Fibroblast of lung (primary cell): ENCODE data around the gene AKIP1. TPM values are rescaled to one million over a fixed set of nuclear protein-coding genes. Genes with fewer than 3 reads are reported as not detected.

Experiments
- DNase-seq, 2 donors: peaks; one replicate each; pipeline versions ENCODE4 v3.0.0 to v3.0.0-alpha.2; 2010; ENCODE audit warnings: low read depth in 2 of 2
- H2AFZ ChIP-seq: 2 replicates; pipeline ENCODE4 v1.5.1; 2012; ENCODE audit warnings: low read length, control low read depth, inconsistent platforms
- H3K27ac ChIP-seq: 2 replicates; pipeline ENCODE4 v1.5.1; 2011; ENCODE audit warnings: low read length, control low read depth; ENCODE audit not compliant: insufficient read depth
- H3K27me3 ChIP-seq: 2 replicates; pipeline ENCODE4 v1.5.1; 2011; ENCODE audit warnings: mild to moderate bottlenecking, low read length; ENCODE audit not compliant: control insufficient read depth, insufficient read depth
- H3K36me3 ChIP-seq: 2 replicates; pipeline ENCODE4 v1.5.1; 2011; ENCODE audit warnings: low read length; ENCODE audit not compliant: control insufficient read depth, insufficient read depth
- H3K4me1 ChIP-seq: 2 replicates; pipeline ENCODE4 v1.5.1; 2011; ENCODE audit warnings: low read length; ENCODE audit not compliant: control insufficient read depth, insufficient read depth; ENCODE audit errors: extremely low read depth
- H3K4me2 ChIP-seq: 2 replicates; pipeline ENCODE4 v1.5.1; 2011; ENCODE audit warnings: low read length, control low read depth; ENCODE audit not compliant: insufficient read depth; ENCODE audit errors: extremely low read depth
- H3K4me3 ChIP-seq, 4 experiments: fragments of 200-600 bp in 1 of 4; sonication (generic) in 1 of 4; replicated peaks in 1 of 4; 2 replicates each; pipeline ENCODE4 v1.5.1; 2011 to 2016; ENCODE audit warnings: low read length in 4 of 4, low read depth in 3 of 4, mild to moderate bottlenecking in 3 of 4, control low read depth in 2 of 4, inconsistent platforms in 1 of 4, mixed read lengths in 1 of 4; ENCODE audit not compliant: insufficient read depth in 1 of 4; ENCODE audit errors: control extremely low read depth in 1 of 4
- H3K79me2 ChIP-seq: 2 replicates; pipeline ENCODE4 v1.5.1; 2012; ENCODE audit warnings: mild to moderate bottlenecking, low read length, inconsistent platforms; ENCODE audit not compliant: control insufficient read depth, insufficient read depth
- H3K9ac ChIP-seq: 2 replicates; pipeline ENCODE4 v1.5.1; 2011; ENCODE audit warnings: mild to moderate bottlenecking, low read length, control low read depth; ENCODE audit not compliant: insufficient read depth
- H3K9me3 ChIP-seq: 2 replicates; pipeline ENCODE4 v1.5.1; 2012; ENCODE audit warnings: low read depth, low read length; ENCODE audit not compliant: control insufficient read depth, insufficient read depth
- H4K20me1 ChIP-seq: 2 replicates; pipeline ENCODE4 v1.5.1; 2011; ENCODE audit warnings: low read length; ENCODE audit not compliant: control insufficient read depth, insufficient read depth; ENCODE audit errors: extremely low read depth
- EZH2 ChIP-seq: IDR thresholded peaks from 2 replicates; pipeline ENCODE4 v1.5.1; 2012; ENCODE audit warnings: low read length, control low read depth, mild to moderate bottlenecking; ENCODE audit errors: missing control alignments
- polyA plus RNA-seq, 2 donors: library from polyadenylated mRNA; depleted of rRNA in 1 of 2; stranded (reverse) in 1 of 2; unstranded in 1 of 2; fragments of >200 nt; gene quantifications; 2 replicates each; pipeline ENCODE4 v1.2.1, GENCODE V29; 2011 to 2012; ENCODE audit warnings: missing spikeins in 1 of 2
- total RNA-seq: library from RNA; depleted of rRNA; stranded (reverse); fragments of >200 nt; gene quantifications from 2 replicates; pipeline ENCODE4 v1.2.1, GENCODE V29; 2014
- TF ChIP-seq, protein P1 (sequence below), 2 donors: IDR thresholded peaks in 1 of 2; conservative IDR thresholded peaks in 1 of 2; 1 replicate in 1 of 2; 2 replicates in 1 of 2; pipeline ENCODE4 v1.5.1; 2011 to 2012; ENCODE audit warnings: low read length in 2 of 2, control low read depth in 1 of 2, inconsistent platforms in 1 of 2, low read depth in 1 of 2, mild to moderate bottlenecking in 1 of 2

AKIP1 gene
- total and polyA plus RNA-seq, 2 donors (not counting 1 experiment from before 2014, with no cell fraction given): 50.8 to 63.7 TPM

DNA sequence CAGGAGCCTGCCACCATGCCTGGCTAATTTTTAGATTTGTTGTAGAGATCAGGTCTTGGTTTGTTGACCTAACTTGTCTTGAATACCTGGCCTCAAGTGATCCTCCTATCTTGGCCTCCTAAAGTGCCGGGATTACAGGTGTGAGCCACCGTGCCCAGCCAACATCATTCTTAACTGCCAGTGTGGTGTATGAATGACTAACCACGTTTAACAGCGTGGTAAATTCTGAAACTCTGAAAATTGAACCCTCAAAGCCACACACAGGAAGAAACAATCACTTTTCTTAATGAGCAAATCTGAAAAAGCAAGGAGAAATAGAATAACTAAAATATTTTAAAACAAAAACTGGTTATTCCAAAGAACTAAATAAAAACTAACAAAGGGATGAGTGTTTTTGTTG, 45.9 kb downstream of the AKIP1 start:
- H3K27me3 ChIP-seq: no peaks in the 10 kb centered on the region
- no peak overlapping the region for H3K27ac ChIP-seq
- no peak overlapping the region for H3K4me3 ChIP-seq
- no peaks in the 10 kb centered on the region for H3K36me3 ChIP-seq
- no peak overlapping the region for H3K4me2 ChIP-seq
- H3K9me3 ChIP-seq: no peaks in the 10 kb centered on the region
- DNase-seq: no peak
- H3K79me2 ChIP-seq: peaks cover 19% of the 10 kb centered on the region
- TF ChIP-seq, protein P1, sequence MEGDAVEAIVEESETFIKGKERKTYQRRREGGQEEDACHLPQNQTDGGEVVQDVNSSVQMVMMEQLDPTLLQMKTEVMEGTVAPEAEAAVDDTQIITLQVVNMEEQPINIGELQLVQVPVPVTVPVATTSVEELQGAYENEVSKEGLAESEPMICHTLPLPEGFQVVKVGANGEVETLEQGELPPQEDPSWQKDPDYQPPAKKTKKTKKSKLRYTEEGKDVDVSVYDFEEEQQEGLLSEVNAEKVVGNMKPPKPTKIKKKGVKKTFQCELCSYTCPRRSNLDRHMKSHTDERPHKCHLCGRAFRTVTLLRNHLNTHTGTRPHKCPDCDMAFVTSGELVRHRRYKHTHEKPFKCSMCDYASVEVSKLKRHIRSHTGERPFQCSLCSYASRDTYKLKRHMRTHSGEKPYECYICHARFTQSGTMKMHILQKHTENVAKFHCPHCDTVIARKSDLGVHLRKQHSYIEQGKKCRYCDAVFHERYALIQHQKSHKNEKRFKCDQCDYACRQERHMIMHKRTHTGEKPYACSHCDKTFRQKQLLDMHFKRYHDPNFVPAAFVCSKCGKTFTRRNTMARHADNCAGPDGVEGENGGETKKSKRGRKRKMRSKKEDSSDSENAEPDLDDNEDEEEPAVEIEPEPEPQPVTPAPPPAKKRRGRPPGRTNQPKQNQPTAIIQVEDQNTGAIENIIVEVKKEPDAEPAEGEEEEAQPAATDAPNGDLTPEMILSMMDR (conservative IDR thresholded peaks at IDR 0.05 in 1 of 2, IDR thresholded peaks at IDR 0.05 in 1 of 2; ENCODE audit: low read depth in 1 of 2, low read length in 2 of 2): no peak
- TF ChIP-seq EZH2: no peak
- H2AFZ ChIP-seq: no peak overlapping the region
- peaks cover 3% of the 10 kb centered on the region for H3K4me1 ChIP-seq
- no peaks in the 10 kb centered on the region for H4K20me1 ChIP-seq
- no peak overlapping the region for H3K9ac ChIP-seq

DNA sequence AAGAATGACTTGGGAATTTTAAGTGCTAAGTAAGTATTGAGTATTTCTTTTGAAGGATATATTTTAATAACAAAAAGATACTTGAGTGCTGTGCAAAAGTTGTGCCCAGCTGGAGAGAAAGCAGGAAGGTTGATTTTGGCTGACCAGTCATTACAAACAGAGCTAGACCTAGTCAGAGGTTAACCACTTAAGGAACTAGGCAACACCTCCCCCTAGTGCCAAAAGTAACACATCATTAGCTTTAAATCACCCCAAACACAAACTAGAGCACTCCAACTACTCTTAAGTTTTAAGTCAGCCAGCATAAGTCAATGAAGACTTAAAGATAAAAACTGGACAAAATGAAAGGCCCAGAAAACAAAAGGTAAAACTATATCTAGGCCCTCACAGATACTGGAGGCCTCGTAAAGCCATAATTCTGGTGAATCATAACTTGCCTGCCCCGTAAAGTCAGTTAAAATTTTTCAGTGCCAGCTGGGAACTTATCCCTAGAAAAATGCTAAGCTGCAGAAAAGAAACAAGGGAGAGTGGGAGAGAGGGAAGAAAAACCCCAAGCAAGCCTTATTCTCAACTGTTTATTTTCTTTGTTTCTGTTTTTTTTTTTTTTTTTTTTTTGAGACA, 48.7 kb downstream of the AKIP1 start:
- peak overlapping the region; percentile 3 for H3K27ac ChIP-seq
- H3K36me3 ChIP-seq: no peaks in the 10 kb centered on the region
- peak overlapping the region in 1 of 4 experiments; percentile 6 for H3K4me3 ChIP-seq
- no peaks in the 10 kb centered on the region for H3K27me3 ChIP-seq
- H3K9ac ChIP-seq: no peak overlapping the region
- no peak overlapping the region for H2AFZ ChIP-seq
- peaks cover 41% of the 10 kb centered on the region for H3K79me2 ChIP-seq
- peak overlapping the region; percentile 67 for H3K4me2 ChIP-seq
- H3K9me3 ChIP-seq: no peaks in the 10 kb centered on the region
- peaks cover 8% of the 10 kb centered on the region for H3K4me1 ChIP-seq
- peak; percentile 80 to 89 for DNase-seq
- H4K20me1 ChIP-seq: no peaks in the 10 kb centered on the region
- TF ChIP-seq, protein P1 (conservative IDR thresholded peaks at IDR 0.05 in 1 of 2, IDR thresholded peaks at IDR 0.05 in 1 of 2; ENCODE audit: low read depth in 1 of 2, low read length in 2 of 2): peak; percentile 49 to 55
- TF ChIP-seq EZH2: no peak

DNA sequence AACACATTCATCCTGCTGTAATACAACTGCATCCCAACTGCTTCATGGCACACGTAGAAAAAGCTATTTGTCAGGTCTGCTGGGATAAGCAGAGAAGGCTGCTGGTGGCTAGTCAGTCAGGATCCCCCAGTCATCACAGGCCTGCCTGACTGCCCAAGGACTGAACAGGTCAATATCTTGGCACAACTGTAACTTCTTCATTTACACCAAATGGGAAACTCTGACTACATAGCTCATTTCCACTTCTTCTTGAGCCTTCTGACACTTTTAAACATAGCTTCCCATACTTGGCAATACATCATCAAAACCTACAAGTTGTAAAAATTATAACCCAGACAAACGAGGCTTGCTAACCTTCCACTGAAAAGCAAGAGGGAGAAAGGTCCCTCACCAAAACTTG, 50.4 kb downstream of the AKIP1 start:
- no peak for DNase-seq
- Histone ChIP-seq H4K20me1 (no peaks in the 10 kb centered on the region), H3K9ac (no peak overlapping the region), H3K36me3 (no peaks in the 10 kb centered on the region), H3K4me3 (no peak overlapping the region), H3K9me3 (no peaks in the 10 kb centered on the region), H3K27ac (no peak overlapping the region), H3K27me3 (no peaks in the 10 kb centered on the region), H2AFZ (no peak overlapping the region), H3K4me2 (no peak overlapping the region), H3K4me1 (peaks cover 8% of the 10 kb centered on the region), H3K79me2 (peaks cover 41% of the 10 kb centered on the region)
- TF ChIP-seq EZH2: no peak
- TF ChIP-seq, protein P1 (conservative IDR thresholded peaks at IDR 0.05 in 1 of 2, IDR thresholded peaks at IDR 0.05 in 1 of 2; ENCODE audit: low read depth in 1 of 2, low read length in 2 of 2): no peak
